NCI-H1694 treated with DMSO at 0.1 percent for 48 hours (cell line): ENCODE measurements around the gene SLC25A29.
"Not testable (repeated sequence)": the region's sequence is repeated elsewhere in the genome, so short reads cannot be mapped to it uniquely, and the experiment has no call there.

Source experiments
- DNase-seq: peaks from one replicate; lab custom pipeline; 2025; lab: John Stamatoyannopoulos, UW

SLC25A29 gene

GRCh38 chr14:100306101-100306997 lies at the start of gene SLC25A29:
TSS of gene SLC25A29 (minus strand) at chr14:100306444. CDS start at chr14:100306232, 212 bp downstream.
- DNase-seq, result peak; percentile 87

- DNase-seq, result no peak
Measured at GRCh38 chr14:100350986-100351385, 44.7 kb upstream of the SLC25A29 start.

GRCh38 chr14:100350276-100350926 lies 44.2 kb upstream of the SLC25A29 start:
- DNase-seq, result no peak

- DNase-seq, result no peak
Measured at GRCh38 chr14:100348784-100349685, 42.8 kb upstream of the SLC25A29 start.

- no peak for DNase-seq
Measured at GRCh38 chr14:100348253-100348729, 42.0 kb upstream of the SLC25A29 start.

GRCh38 chr14:100346306-100347091 lies 40.3 kb upstream of the SLC25A29 start:
- no peak for DNase-seq

GRCh38 chr14:100345711-100346110 lies 39.5 kb upstream of the SLC25A29 start:
- DNase-seq, result no peak

- DNase-seq, result not testable (repeated sequence)
Measured at GRCh38 chr14:100344657-100345056, 38.4 kb upstream of the SLC25A29 start.

GRCh38 chr14:100342826-100343225 lies 36.6 kb upstream of the SLC25A29 start:
- not testable (repeated sequence) for DNase-seq

GRCh38 chr14:100342195-100342594 lies 36.0 kb upstream of the SLC25A29 start:
- DNase-seq, result no peak

GRCh38 chr14:100341301-100342031 lies 35.2 kb upstream of the SLC25A29 start:
- no peak for DNase-seq

GRCh38 chr14:100340423-100340813 lies 34.2 kb upstream of the SLC25A29 start:
- no peak for DNase-seq

GRCh38 chr14:100339766-100340422 lies 33.6 kb upstream of the SLC25A29 start:
- no peak for DNase-seq

- DNase-seq, result no peak
Measured at GRCh38 chr14:100336618-100337530, 30.6 kb upstream of the SLC25A29 start.

- DNase-seq, result no peak
Measured at GRCh38 chr14:100334904-100335303, 28.7 kb upstream of the SLC25A29 start.

- no peak for DNase-seq
Measured at GRCh38 chr14:100333827-100334226, 27.6 kb upstream of the SLC25A29 start.

- DNase-seq, result no peak
Measured at GRCh38 chr14:100333311-100333710, 27.1 kb upstream of the SLC25A29 start.

GRCh38 chr14:100332797-100333196 lies 26.6 kb upstream of the SLC25A29 start:
- DNase-seq, result no peak
